AG04449 (cell line): Measurements from ENCODE around the gene NALCN.

Experiments
- CTCF ChIA-PET: fragments of 350-600 bp; formaldehyde crosslinking; extraction: SDS; loops from one replicate; lab custom pipeline; 2021; ENCODE audit warnings: antibody characterized with exemption; lab: Yijun Ruan, JAX
- POLR2A ChIA-PET: fragments of 400-600, 350-600 bp; formaldehyde crosslinking; extraction: SDS; loops from one replicate; lab custom pipeline; 2020; ENCODE audit warnings: antibody characterized with exemption, inconsistent platforms; lab: Yijun Ruan, JAX
- DNase-seq: peaks from one replicate; pipeline ENCODE4 v3.0.0-alpha.2; 2010; ENCODE audit warnings: low read depth, low spot score
- H3K4me3 ChIP-seq: 2 replicates; pipeline ENCODE4 v1.5.1; 2011; ENCODE audit warnings: low read depth, mild to moderate bottlenecking, control low read depth, low read length
- CTCF ChIP-seq: IDR thresholded peaks from one replicate; pipeline ENCODE4 v1.5.1; 2011; ENCODE audit warnings: mild to moderate bottlenecking, moderate library complexity, low read length, control low read depth, inconsistent platforms; ENCODE audit not compliant: insufficient read depth; ENCODE audit errors: missing control alignments

NALCN gene

GRCh38 chr13:101202590-101202989 lies 213.7 kb downstream of the NALCN start:
- ChIA-PET CTCF (interaction anchor here (1.1 kb wide), 1 partner anchor 12 kb away, joined by 4 read pairs; no protein-coding TSS in a partner anchor), POLR2A (no interaction called here)
- no peak for TF ChIP-seq CTCF
- no peak for DNase-seq
- H3K4me3 ChIP-seq: no peak overlapping the region

GRCh38 chr13:101190976-101191375 lies 225.3 kb downstream of the NALCN start:
- no peak for TF ChIP-seq CTCF

GRCh38 chr13:101190337-101190736 lies 226.0 kb downstream of the NALCN start:
- H3K4me3 ChIP-seq: no peak overlapping the region
- POLR2A ChIA-PET: no interaction called here
- CTCF ChIA-PET: interaction anchor here (1.1 kb wide), 1 partner anchor 12 kb away, joined by 4 read pairs; no protein-coding TSS in a partner anchor
- no peak for TF ChIP-seq CTCF
- DNase-seq: no peak

More at GRCh38 chr13:101190976-101191375, 225.3 kb downstream of the NALCN start:
- CTCF ChIA-PET: interaction anchor here (1.1 kb wide), 1 partner anchor 11 kb away, joined by 4 read pairs; no protein-coding TSS in a partner anchor
- no peak for DNase-seq
- POLR2A ChIA-PET: no interaction called here
- no peak overlapping the region for H3K4me3 ChIP-seq

- CTCF ChIA-PET: interaction anchor here (0.7 to 1.0 kb wide), 2 partner anchors 13 to 19 kb away, joined by 3 read pairs; no protein-coding TSS in a partner anchor
- no peak for TF ChIP-seq CTCF
- no peak for DNase-seq
- POLR2A ChIA-PET: no interaction called here
- H3K4me3 ChIP-seq: no peak overlapping the region
Measured at GRCh38 chr13:101185606-101186005, 230.7 kb downstream of the NALCN start.

GRCh38 chr13:101181076-101181685 lies 235.1 kb downstream of the NALCN start:
- ChIA-PET POLR2A (no interaction called here), CTCF (no interaction called here)
- no peak overlapping the region for H3K4me3 ChIP-seq
- no peak for DNase-seq
- TF ChIP-seq CTCF: no peak

GRCh38 chr13:101179021-101179420 lies 237.3 kb downstream of the NALCN start:
- no peak for DNase-seq
- POLR2A ChIA-PET: no interaction called here
- CTCF ChIA-PET: interaction anchor here (0.7 kb wide), 1 partner anchor 28 kb away, joined by 3 read pairs; no protein-coding TSS in a partner anchor
- no peak for TF ChIP-seq CTCF
- no peak overlapping the region for H3K4me3 ChIP-seq
